Measurements from ENCODE around the gene PHF13.
"Not testable (repeated sequence)": the region's sequence is repeated elsewhere in the genome, so short reads cannot be mapped to it uniquely, and the experiment has no call there.

Gene PHF13

DNA sequence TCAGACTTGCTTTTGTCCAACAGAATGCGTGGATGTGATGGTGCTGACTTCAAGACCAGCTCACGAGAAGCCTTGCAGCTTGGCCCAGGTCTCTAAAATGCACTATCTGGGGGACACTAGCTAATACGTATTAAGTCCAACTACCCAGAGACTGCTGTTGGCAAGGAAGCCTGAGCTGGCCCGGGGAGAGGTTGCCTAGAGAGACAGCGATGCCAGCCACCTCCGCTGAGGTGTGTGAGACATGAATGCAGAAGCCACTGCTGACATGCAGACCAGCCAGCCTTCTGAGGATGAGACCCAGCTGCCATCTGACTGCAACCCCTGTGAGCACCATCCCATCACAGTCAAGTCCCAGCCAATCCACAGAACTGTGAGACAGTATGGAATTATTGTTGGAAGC is 43.6 kb downstream of the PHF13 start:
- no peak for TF ChIP-seq CTCF (IDR thresholded peaks at IDR 0.05; ENCODE audit: control extremely low read depth, extremely low read depth, low read depth, missing control alignments)
- no peak for DNase-seq (ENCODE audit: extremely low spot score)
- ChIA-PET CTCF (interaction anchor here (3.3 kb wide), 1 partner anchor 12 kb away, joined by 27 read pairs; no protein-coding TSS in a partner anchor), POLR2A (no interaction called here)

- no peak for DNase-seq (ENCODE audit: extremely low spot score)
- no peak for TF ChIP-seq CTCF (IDR thresholded peaks at IDR 0.05; ENCODE audit: control extremely low read depth, extremely low read depth, low read depth, missing control alignments)
- ChIA-PET POLR2A (no interaction called here), CTCF (interaction anchor here (1.4 to 1.5 kb wide), 2 partner anchors 11 to 12 kb away, joined by 3 to 8 read pairs; no protein-coding TSS in a partner anchor)
Observed at GRCh38 chr1:6658359-6659060, 45.0 kb downstream of the PHF13 start.

DNA sequence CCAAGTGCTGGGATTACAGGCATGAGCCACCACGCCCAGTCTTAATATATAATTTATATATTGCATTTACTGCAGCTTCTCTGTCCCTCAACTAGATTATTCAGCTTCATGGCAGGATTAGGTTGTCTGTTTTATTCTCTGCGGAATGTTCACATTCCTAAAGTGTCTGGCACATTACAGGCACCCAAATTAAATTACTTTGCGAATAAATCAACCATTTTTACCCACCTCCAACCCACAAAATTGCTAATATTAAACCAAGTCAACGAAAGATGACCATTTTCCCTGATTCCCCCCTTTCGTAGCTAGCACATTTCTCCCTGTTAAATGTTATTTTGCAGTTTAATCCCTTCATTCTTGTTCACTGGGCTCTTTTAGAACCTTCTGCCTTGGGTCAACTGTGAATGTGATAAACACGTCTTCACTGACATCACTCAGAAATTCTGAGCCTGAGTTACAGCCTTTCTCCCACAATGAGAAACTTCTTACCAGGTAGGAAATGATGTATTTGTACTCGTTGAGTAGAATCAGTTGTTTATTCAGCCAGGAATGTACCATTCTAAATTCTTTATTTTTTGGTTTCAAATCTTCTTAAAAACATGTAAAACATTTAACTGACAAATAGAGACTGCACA is 47.0 kb downstream of the PHF13 start:
- ChIA-PET POLR2A (no interaction called here), CTCF (interaction anchor here (1.5 kb wide), 1 partner anchor 14 kb away, joined by 3 read pairs; no protein-coding TSS in a partner anchor)
- no peak for TF ChIP-seq CTCF (IDR thresholded peaks at IDR 0.05; ENCODE audit: control extremely low read depth, extremely low read depth, low read depth, missing control alignments)
- DNase-seq (ENCODE audit: extremely low spot score), result no peak

- CTCF ChIA-PET; POLR2A ChIA-PET; DNase-seq (ENCODE audit: extremely low spot score): not testable (repeated sequence)
Observed at GRCh38 chr1:6662468-6662867, 48.9 kb downstream of the PHF13 start.

DNA sequence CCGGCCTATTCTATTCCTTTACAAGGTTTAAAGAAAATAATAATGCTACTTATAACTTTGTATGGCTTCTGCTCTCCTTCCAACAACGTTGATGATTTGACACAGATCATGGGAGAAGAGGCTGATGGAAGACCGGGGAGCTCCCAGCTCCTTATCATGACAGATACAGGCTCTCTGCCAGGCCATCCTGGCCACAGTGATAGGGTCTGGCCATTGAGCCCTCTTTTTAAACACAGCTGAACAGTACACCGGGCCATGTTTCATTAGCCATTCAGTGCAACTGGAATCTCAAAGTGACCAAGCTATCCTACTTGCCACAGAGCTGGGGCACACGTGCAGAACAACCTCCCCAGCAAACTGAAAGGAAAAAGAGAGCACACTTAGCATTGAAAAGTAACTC is 53.2 kb downstream of the PHF13 start:
- CTCF ChIA-PET, result interaction anchor here (1.6 kb wide), 1 partner anchor 112 kb away, joined by 3 read pairs; the partner anchor contains the start of gene NOL9
- no peak for DNase-seq (ENCODE audit: extremely low spot score)
- POLR2A ChIA-PET, result interaction anchor here (0.7 kb wide), 1 partner anchor 20 kb away, joined by 3 read pairs; no protein-coding TSS in a partner anchor
- no peak for TF ChIP-seq CTCF (IDR thresholded peaks at IDR 0.05; ENCODE audit: control extremely low read depth, extremely low read depth, low read depth, missing control alignments)

- no peak for DNase-seq (ENCODE audit: extremely low spot score)
- ChIA-PET POLR2A (interaction anchor here (0.7 kb wide), 1 partner anchor 20 kb away, joined by 3 read pairs; no protein-coding TSS in a partner anchor), CTCF (interaction anchor here (1.3 to 1.6 kb wide), 2 partner anchors 19 to 113 kb away, joined by 3 read pairs; partner anchors contain the start of gene NOL9)
- TF ChIP-seq CTCF (IDR thresholded peaks at IDR 0.05; ENCODE audit: control extremely low read depth, extremely low read depth, low read depth, missing control alignments), result no peak
Observed at GRCh38 chr1:6667139-6667538, 53.6 kb downstream of the PHF13 start.

DNA sequence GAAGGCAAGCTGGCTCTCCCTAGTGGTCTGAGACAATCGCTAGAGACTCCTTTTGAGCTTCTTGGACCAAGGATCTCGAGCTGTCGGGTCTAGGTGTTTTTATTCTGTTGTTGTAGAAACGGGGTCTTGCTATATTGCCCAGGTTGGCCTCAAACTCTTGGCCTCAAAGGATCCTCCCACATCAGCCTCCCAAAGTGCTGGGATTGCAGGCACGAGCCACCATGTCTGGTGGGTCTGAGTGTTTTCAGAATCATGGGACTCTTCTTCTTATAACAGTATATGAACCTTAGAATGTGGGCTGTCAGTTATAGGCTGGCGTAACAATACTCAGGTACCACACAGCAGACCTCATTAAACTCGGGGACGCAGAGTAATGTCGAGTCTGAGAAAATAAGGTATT is 55.0 kb downstream of the PHF13 start:
- POLR2A ChIA-PET, result no interaction called here
- CTCF ChIA-PET, result no interaction called here
- no peak for TF ChIP-seq CTCF (IDR thresholded peaks at IDR 0.05; ENCODE audit: control extremely low read depth, extremely low read depth, low read depth, missing control alignments)
- no peak for DNase-seq (ENCODE audit: extremely low spot score)

Measured in GM10248 (cell line).